T-cell (primary cell): ENCODE data around the gene CELSR3. TPM values are rescaled to one million over a fixed set of nuclear protein-coding genes. Genes with fewer than 3 reads are reported as not detected.

Experiments
- ATAC-seq, 4 experiments: fragments of 200-7000 bp in 3 of 4; fragments of 150-1000 bp in 1 of 4; cut with Tn5 transposase; replicated peaks in 1 of 4; 1 replicate in 3 of 4; 2 replicates in 1 of 4; pipeline ENCODE4 v1.10.0; 2021; ENCODE audit warnings: moderate library complexity in 3 of 4, mild to moderate bottlenecking in 2 of 4, moderate number of reproducible peaks in 1 of 4
- CTCF ChIA-PET, 2 donors: fragments of 300-600 bp; sonication (Branson Sonifier 250); formaldehyde crosslinking; loops; one replicate each; lab custom pipeline; 2022; ENCODE audit warnings: antibody characterized with exemption in 2 of 2; lab: Charles Lee
- POLR2A ChIA-PET, 2 donors: fragments of 300-600 bp; sonication (Branson Sonifier 250); formaldehyde crosslinking; loops; one replicate each; lab custom pipeline; 2022; ENCODE audit warnings: antibody characterized with exemption in 2 of 2; lab: Charles Lee
- DNase-seq, 35 experiments: peaks; one replicate each; pipeline versions ENCODE4 v3.0.0 to v3.0.0-alpha.2; 2013 to 2023
- H3K27ac ChIP-seq: one replicate; pipeline ENCODE4 v1.5.1; 2013; ENCODE audit warnings: low read length
- H3K27me3 ChIP-seq, 2 experiments: replicated peaks in 1 of 2; 1 replicate in 1 of 2; 2 replicates in 1 of 2; pipeline versions ENCODE4 v1.6.1 to v1.7.0; 2013; ENCODE audit warnings: low read length in 1 of 2, mixed read lengths in 1 of 2; ENCODE audit not compliant: control insufficient read depth in 2 of 2, insufficient read depth in 2 of 2; ENCODE audit errors: extremely low read depth in 1 of 2
- H3K36me3 ChIP-seq, 2 donors: 1 replicate in 1 of 2; 2 replicates in 1 of 2; pipeline versions ENCODE4 v1.6.1 to v1.7.0; 2013; ENCODE audit warnings: low read length in 1 of 2; ENCODE audit not compliant: control insufficient read depth in 2 of 2, insufficient read depth in 1 of 2; ENCODE audit errors: extremely low read depth in 1 of 2
- H3K4me1 ChIP-seq, 2 experiments: 1 replicate in 1 of 2; 2 replicates in 1 of 2; pipeline versions ENCODE4 v1.6.1 to v1.7.0; 2013; ENCODE audit warnings: low read length in 2 of 2, mixed read lengths in 1 of 2; ENCODE audit not compliant: insufficient read depth in 2 of 2, control insufficient read depth in 1 of 2; ENCODE audit errors: extremely low read depth in 1 of 2
- H3K4me3 ChIP-seq, 2 donors: 1 replicate in 1 of 2; 2 replicates in 1 of 2; pipeline versions ENCODE4 v1.5.1 to v1.7.0; 2013; ENCODE audit warnings: mild to moderate bottlenecking in 2 of 2, low read length in 1 of 2, moderate library complexity in 1 of 2; ENCODE audit not compliant: control insufficient read depth in 1 of 2; ENCODE audit errors: extremely low read depth in 1 of 2
- H3K9me3 ChIP-seq: 2 replicates; pipeline ENCODE4 v1.7.0; 2013
- H3K27ac Mint-ChIP-seq, 2 donors: one replicate each; pipeline ENCODE4 v1.8.0; 2020 to 2021; ENCODE audit warnings: mild to moderate bottlenecking in 2 of 2, mixed read lengths in 2 of 2
- H3K27me3 Mint-ChIP-seq, 2 donors: one replicate each; pipeline ENCODE4 v1.8.0; 2021 to 2022; ENCODE audit warnings: mixed read lengths in 2 of 2
- H3K36me3 Mint-ChIP-seq: one replicate; pipeline ENCODE4 v1.8.0; 2021; ENCODE audit warnings: mixed read lengths
- H3K4me1 Mint-ChIP-seq, 3 donors: one replicate each; pipeline ENCODE4 v1.8.0; 2020 to 2022; ENCODE audit warnings: mixed read lengths in 3 of 3, mild to moderate bottlenecking in 1 of 3
- H3K4me3 Mint-ChIP-seq, 3 donors: one replicate each; pipeline ENCODE4 v1.8.0; 2020 to 2022; ENCODE audit warnings: mild to moderate bottlenecking in 3 of 3, mixed read lengths in 3 of 3, moderate library complexity in 3 of 3
- H3K9me3 Mint-ChIP-seq, 3 donors: one replicate each; pipeline ENCODE4 v1.8.0; 2020 to 2022; ENCODE audit warnings: mixed read lengths in 3 of 3
- WGBS: methylation state at CpG from one replicate; pipeline ENCODE4 v1.1.5; 2013; ENCODE audit warnings: missing lambda C conversion rate; ENCODE audit not compliant: insufficient coverage; 5-methylcytosine and 5-hydroxymethylcytosine counted together
- total RNA-seq, 35 experiments: library from RNA in 6 of 35; stranded (reverse) in 6 of 35; fragments of 120-200 nt in 1 of 35; gene quantifications; one replicate each; pipeline versions ENCODE4 v1.2.1 to v1.2.4 and lab custom pipeline; 2013 to 2026

CELSR3 gene
- total RNA-seq, 5 donors from 2014 or later (not counting 1 experiment from before 2014, with no cell fraction given) = 5.6 to 7.4 (median 6.2) TPM

DNA sequence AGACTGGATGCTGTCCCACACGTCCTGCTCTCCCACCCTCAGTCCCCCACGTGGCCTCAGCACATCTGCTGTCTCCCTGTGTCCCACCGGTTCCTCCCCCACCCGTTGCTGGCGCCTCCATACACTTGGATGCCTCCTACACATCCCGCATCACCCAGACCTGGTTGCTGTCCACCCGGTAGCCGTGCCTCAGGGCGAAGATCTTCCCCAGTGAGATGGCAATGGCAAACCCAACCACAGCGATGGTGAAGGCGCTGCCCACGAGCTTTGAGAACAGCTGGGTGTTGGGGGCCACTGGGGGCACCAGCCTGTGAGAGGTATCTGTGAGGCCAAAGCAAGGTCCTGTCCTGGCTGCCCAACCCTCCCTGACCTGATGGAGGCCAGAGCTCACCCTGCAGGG, 31.9 kb downstream of the CELSR3 start:
- 92% methylated on average over 12 of the region's 12 CpGs for WGBS
- CTCF ChIA-PET = no interaction called here
- peaks cover 15 to 31% of the 10 kb centered on the region in 2 donors for H3K36me3 ChIP-seq
- H3K4me3 ChIP-seq = no peak overlapping the region
- Mint-ChIP-seq H3K4me3 (no peak overlapping the region), H3K27me3 (no peaks in the 10 kb centered on the region), H3K27ac (no peak overlapping the region), H3K36me3 (peaks cover 36% of the 10 kb centered on the region), H3K9me3 (no peaks in the 10 kb centered on the region), H3K4me1 (peaks cover 13 to 18% (median 18%) of the 10 kb centered on the region in 3 donors)
- POLR2A ChIA-PET = no interaction called here
- H3K9me3 ChIP-seq = no peaks in the 10 kb centered on the region
- H3K27me3 ChIP-seq = peaks cover 0 to 3% of the 10 kb centered on the region in 2 experiments
- ATAC-seq (no peak), DNase-seq (no peak)
- H3K4me1 ChIP-seq = peaks cover 4 to 25% of the 10 kb centered on the region in 2 experiments
- H3K27ac ChIP-seq = no peak overlapping the region

DNA sequence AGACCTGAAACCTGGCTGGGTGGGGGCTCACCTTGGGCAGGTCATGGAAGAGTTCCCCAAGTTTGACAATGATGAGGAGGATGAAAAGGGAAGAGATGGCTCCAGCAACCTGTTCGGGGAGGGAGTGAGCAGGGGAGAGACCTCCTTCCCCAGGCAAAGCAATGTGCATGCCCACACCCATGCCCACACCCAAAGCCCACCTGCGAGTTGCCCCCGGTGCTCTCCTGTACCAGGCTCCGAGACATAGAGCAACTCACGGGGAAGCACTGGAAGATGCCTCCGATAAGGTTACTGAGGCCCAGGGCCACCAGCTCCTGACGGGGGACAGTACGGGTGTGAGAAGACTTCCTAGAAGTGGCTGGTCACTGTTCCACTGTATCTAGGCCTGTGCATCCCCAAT, 32.3 kb downstream of the CELSR3 start:
- 100% methylated on average over 5 of the region's 8 CpGs for WGBS

DNA sequence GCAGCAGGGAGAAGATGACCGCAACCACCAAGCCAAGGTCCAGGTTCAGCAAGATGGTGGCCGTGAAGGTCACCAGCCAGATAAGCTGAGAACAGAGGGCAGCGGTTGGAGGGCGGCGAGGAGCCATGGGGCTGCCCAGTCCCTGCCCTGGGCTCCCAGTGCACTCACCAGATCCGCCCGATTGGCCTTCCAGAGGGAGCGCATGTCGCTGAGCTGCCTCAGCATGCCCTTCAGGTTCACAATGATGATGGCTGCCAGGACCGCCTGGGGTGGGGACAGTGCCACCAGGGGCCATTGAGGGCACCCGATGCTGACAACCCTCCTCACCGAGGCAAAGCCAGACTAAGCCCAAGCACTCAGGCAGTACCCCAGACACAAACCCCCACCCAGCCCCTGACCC, 32.8 kb downstream of the CELSR3 start:
- ATAC-seq = no peak
- Histone ChIP-seq H3K27me3 (peaks cover 0 to 3% of the 10 kb centered on the region in 2 experiments), H3K36me3 (peaks cover 18 to 31% of the 10 kb centered on the region in 2 donors), H3K4me3 (no peak overlapping the region), H3K9me3 (no peaks in the 10 kb centered on the region), H3K4me1 (peaks cover 4 to 18% of the 10 kb centered on the region in 2 experiments), H3K27ac (no peak overlapping the region)
- Mint-ChIP-seq H3K4me3 (no peak overlapping the region), H3K4me1 (peaks cover 12 to 17% (median 16%) of the 10 kb centered on the region in 3 donors), H3K27ac (no peak overlapping the region), H3K9me3 (no peaks in the 10 kb centered on the region), H3K27me3 (no peaks in the 10 kb centered on the region), H3K36me3 (peaks cover 36% of the 10 kb centered on the region)
- WGBS = 97% methylated on average over 10 of the region's 12 CpGs
- no peak for DNase-seq
- POLR2A ChIA-PET = no interaction called here
- CTCF ChIA-PET = interaction anchor here in 1 of 2 donors (0.6 kb wide), 1 partner anchor 8 kb away, joined by 4 read pairs; no protein-coding TSS in a partner anchor

More for the DNA sequence above, 32.3 kb downstream of the CELSR3 start:
- Mint-ChIP-seq H3K36me3 (peaks cover 36% of the 10 kb centered on the region), H3K27ac (no peak overlapping the region), H3K4me1 (peaks cover 10 to 16% (median 14%) of the 10 kb centered on the region in 3 donors), H3K27me3 (no peaks in the 10 kb centered on the region), H3K9me3 (no peaks in the 10 kb centered on the region), H3K4me3 (no peak overlapping the region)
- H3K27ac ChIP-seq = no peak overlapping the region
- H3K9me3 ChIP-seq = no peaks in the 10 kb centered on the region
- ChIA-PET POLR2A (no interaction called here), CTCF (no interaction called here)
- no peak for ATAC-seq
- no peak for DNase-seq
- peaks cover 16 to 31% of the 10 kb centered on the region in 2 donors for H3K36me3 ChIP-seq
- peaks cover 0 to 3% of the 10 kb centered on the region in 2 experiments for H3K27me3 ChIP-seq
- H3K4me3 ChIP-seq = no peak overlapping the region
- H3K4me1 ChIP-seq = peaks cover 4 to 21% of the 10 kb centered on the region in 2 experiments

GRCh38 chr3:48628277-48629017, 34.2 kb downstream of the CELSR3 start:
- Mint-ChIP-seq H3K4me1 (peaks cover 15 to 17% (median 16%) of the 10 kb centered on the region in 3 donors), H3K27ac (no peak overlapping the region), H3K27me3 (no peaks in the 10 kb centered on the region), H3K4me3 (no peak overlapping the region), H3K36me3 (peaks cover 36% of the 10 kb centered on the region), H3K9me3 (no peaks in the 10 kb centered on the region)
- ATAC-seq (no peak), DNase-seq (no peak)
- POLR2A ChIA-PET = no interaction called here
- Histone ChIP-seq H3K4me3 (no peak overlapping the region), H3K27ac (no peak overlapping the region), H3K27me3 (no peaks in the 10 kb centered on the region), H3K4me1 (peaks cover 0 to 10% of the 10 kb centered on the region in 2 experiments), H3K36me3 (peaks cover 18 to 31% of the 10 kb centered on the region in 2 donors), H3K9me3 (no peaks in the 10 kb centered on the region)
- WGBS = 96% methylated on average over 7 of the region's 13 CpGs
- CTCF ChIA-PET = no interaction called here

GRCh38 chr3:48625600-48625999, 37.1 kb downstream of the CELSR3 start:
- H3K27me3 ChIP-seq = no peaks in the 10 kb centered on the region
- Mint-ChIP-seq H3K27ac (no peak overlapping the region), H3K36me3 (peaks cover 33% of the 10 kb centered on the region), H3K4me1 (peaks cover 11 to 16% (median 14%) of the 10 kb centered on the region in 3 donors), H3K27me3 (no peaks in the 10 kb centered on the region), H3K4me3 (no peak overlapping the region), H3K9me3 (no peaks in the 10 kb centered on the region)
- H3K27ac ChIP-seq = no peak overlapping the region
- no peak for DNase-seq
- no peak overlapping the region for H3K4me3 ChIP-seq
- H3K9me3 ChIP-seq = no peaks in the 10 kb centered on the region
- H3K36me3 ChIP-seq = peaks cover 17 to 22% of the 10 kb centered on the region in 2 donors
- CTCF ChIA-PET = no interaction called here
- ATAC-seq = no peak
- WGBS = 96% methylated on average over 4 of the region's 6 CpGs
- H3K4me1 ChIP-seq = peaks cover 0 to 6% of the 10 kb centered on the region in 2 experiments
- POLR2A ChIA-PET = no interaction called here

GRCh38 chr3:48624767-48625166, 37.9 kb downstream of the CELSR3 start:
- ATAC-seq (no peak), DNase-seq (no peak)
- Mint-ChIP-seq H3K27ac (no peak overlapping the region), H3K4me1 (peaks cover 11 to 16% (median 14%) of the 10 kb centered on the region in 3 donors), H3K9me3 (no peaks in the 10 kb centered on the region), H3K36me3 (peaks cover 29% of the 10 kb centered on the region), H3K27me3 (no peaks in the 10 kb centered on the region), H3K4me3 (no peak overlapping the region)
- no peak overlapping the region for H3K4me3 ChIP-seq
- no peak overlapping the region for H3K27ac ChIP-seq
- CTCF ChIA-PET = interaction anchor here (0.5 to 0.6 kb wide), 2 partner anchors 118 to 174 kb away, joined by 3 to 6 read pairs; no protein-coding TSS in a partner anchor
- H3K36me3 ChIP-seq = peaks cover 16 to 17% of the 10 kb centered on the region in 2 donors
- H3K9me3 ChIP-seq = no peaks in the 10 kb centered on the region
- H3K4me1 ChIP-seq = peaks cover 0 to 6% of the 10 kb centered on the region in 2 experiments
- POLR2A ChIA-PET = no interaction called here
- 95% methylated on average over 8 of the region's 10 CpGs for WGBS
- H3K27me3 ChIP-seq = peaks cover 0 to under 1% of the 10 kb centered on the region in 2 experiments
